ENCODE data around the gene PAFAH2. TPM values are rescaled to one million over a fixed set of nuclear protein-coding genes. Genes with fewer than 3 reads are reported as not detected.

PAFAH2 gene
- total and polyA plus RNA-seq, 2 of the 8 experiments (the other 6 are each of a cell fraction or from before 2014, with no cell fraction given) = 7.7 to 9.3 TPM

DNA sequence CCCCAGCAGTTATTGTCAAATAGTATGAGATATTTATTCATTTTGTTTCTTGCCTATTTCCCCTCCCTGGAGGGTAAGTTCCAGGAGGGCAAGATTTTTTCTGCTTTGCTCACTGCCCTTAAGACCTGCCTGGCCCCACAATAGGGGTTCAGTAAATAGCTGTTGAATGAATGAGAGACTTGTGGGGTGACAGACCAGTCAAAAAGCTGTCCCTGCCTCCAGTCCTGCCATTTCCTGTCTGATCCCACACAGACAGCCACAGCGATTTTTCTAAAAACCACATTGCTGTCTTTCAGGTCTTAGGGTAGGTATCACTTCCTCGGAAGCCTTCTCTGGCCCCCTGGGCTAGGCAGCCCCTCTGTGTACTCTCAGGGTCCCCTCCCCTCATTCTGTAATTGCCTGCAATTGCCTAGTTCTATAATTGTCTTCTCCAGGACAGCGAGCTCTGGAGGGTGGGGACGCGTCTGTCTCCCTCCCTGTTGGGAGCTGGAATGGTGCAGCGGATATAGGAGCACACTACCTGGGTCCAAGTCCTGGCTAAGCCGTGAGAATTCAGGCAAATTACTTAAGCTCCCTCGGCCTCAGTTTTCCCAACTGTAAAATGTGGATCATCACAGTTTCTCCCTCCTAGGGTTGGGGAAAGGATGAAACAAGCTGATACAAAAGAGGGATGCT lies 21.9 kb upstream of the PAFAH2 start (continued):
- TF ChIP-seq, protein P1, sequence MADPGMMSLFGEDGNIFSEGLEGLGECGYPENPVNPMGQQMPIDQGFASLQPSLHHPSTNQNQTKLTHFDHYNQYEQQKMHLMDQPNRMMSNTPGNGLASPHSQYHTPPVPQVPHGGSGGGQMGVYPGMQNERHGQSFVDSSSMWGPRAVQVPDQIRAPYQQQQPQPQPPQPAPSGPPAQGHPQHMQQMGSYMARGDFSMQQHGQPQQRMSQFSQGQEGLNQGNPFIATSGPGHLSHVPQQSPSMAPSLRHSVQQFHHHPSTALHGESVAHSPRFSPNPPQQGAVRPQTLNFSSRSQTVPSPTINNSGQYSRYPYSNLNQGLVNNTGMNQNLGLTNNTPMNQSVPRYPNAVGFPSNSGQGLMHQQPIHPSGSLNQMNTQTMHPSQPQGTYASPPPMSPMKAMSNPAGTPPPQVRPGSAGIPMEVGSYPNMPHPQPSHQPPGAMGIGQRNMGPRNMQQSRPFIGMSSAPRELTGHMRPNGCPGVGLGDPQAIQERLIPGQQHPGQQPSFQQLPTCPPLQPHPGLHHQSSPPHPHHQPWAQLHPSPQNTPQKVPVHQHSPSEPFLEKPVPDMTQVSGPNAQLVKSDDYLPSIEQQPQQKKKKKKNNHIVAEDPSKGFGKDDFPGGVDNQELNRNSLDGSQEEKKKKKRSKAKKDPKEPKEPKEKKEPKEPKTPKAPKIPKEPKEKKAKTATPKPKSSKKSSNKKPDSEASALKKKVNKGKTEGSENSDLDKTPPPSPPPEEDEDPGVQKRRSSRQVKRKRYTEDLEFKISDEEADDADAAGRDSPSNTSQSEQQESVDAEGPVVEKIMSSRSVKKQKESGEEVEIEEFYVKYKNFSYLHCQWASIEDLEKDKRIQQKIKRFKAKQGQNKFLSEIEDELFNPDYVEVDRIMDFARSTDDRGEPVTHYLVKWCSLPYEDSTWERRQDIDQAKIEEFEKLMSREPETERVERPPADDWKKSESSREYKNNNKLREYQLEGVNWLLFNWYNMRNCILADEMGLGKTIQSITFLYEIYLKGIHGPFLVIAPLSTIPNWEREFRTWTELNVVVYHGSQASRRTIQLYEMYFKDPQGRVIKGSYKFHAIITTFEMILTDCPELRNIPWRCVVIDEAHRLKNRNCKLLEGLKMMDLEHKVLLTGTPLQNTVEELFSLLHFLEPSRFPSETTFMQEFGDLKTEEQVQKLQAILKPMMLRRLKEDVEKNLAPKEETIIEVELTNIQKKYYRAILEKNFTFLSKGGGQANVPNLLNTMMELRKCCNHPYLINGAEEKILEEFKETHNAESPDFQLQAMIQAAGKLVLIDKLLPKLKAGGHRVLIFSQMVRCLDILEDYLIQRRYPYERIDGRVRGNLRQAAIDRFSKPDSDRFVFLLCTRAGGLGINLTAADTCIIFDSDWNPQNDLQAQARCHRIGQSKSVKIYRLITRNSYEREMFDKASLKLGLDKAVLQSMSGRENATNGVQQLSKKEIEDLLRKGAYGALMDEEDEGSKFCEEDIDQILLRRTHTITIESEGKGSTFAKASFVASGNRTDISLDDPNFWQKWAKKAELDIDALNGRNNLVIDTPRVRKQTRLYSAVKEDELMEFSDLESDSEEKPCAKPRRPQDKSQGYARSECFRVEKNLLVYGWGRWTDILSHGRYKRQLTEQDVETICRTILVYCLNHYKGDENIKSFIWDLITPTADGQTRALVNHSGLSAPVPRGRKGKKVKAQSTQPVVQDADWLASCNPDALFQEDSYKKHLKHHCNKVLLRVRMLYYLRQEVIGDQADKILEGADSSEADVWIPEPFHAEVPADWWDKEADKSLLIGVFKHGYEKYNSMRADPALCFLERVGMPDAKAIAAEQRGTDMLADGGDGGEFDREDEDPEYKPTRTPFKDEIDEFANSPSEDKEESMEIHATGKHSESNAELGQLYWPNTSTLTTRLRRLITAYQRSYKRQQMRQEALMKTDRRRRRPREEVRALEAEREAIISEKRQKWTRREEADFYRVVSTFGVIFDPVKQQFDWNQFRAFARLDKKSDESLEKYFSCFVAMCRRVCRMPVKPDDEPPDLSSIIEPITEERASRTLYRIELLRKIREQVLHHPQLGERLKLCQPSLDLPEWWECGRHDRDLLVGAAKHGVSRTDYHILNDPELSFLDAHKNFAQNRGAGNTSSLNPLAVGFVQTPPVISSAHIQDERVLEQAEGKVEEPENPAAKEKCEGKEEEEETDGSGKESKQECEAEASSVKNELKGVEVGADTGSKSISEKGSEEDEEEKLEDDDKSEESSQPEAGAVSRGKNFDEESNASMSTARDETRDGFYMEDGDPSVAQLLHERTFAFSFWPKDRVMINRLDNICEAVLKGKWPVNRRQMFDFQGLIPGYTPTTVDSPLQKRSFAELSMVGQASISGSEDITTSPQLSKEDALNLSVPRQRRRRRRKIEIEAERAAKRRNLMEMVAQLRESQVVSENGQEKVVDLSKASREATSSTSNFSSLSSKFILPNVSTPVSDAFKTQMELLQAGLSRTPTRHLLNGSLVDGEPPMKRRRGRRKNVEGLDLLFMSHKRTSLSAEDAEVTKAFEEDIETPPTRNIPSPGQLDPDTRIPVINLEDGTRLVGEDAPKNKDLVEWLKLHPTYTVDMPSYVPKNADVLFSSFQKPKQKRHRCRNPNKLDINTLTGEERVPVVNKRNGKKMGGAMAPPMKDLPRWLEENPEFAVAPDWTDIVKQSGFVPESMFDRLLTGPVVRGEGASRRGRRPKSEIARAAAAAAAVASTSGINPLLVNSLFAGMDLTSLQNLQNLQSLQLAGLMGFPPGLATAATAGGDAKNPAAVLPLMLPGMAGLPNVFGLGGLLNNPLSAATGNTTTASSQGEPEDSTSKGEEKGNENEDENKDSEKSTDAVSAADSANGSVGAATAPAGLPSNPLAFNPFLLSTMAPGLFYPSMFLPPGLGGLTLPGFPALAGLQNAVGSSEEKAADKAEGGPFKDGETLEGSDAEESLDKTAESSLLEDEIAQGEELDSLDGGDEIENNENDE (IDR thresholded peaks at IDR 0.05; ENCODE audit: insufficient replicate concordance, low read length) = no peak
- TF ChIP-seq, protein P2, sequence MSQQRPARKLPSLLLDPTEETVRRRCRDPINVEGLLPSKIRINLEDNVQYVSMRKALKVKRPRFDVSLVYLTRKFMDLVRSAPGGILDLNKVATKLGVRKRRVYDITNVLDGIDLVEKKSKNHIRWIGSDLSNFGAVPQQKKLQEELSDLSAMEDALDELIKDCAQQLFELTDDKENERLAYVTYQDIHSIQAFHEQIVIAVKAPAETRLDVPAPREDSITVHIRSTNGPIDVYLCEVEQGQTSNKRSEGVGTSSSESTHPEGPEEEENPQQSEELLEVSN (IDR thresholded peaks at IDR 0.05) = no peak
- no peak for TF ChIP-seq POU5F1 (IDR thresholded peaks at IDR 0.05; ENCODE audit: low read depth, low read length)

Data from H1 (cell line).